Breast epithelium (tissue), 3 donors: ENCODE measurements around the gene CLNK.

Experiments used
- CTCF ChIP-seq, 3 donors: fragments of 450-650 bp; IDR thresholded peaks; one replicate each; pipeline ENCODE4 v1.5.1; 2016 to 2017; ENCODE audit warnings: antibody characterized with exemption in 3 of 3, mild to moderate bottlenecking in 3 of 3, moderate library complexity in 3 of 3
- POLR2A ChIP-seq: fragments of 450-650 bp; IDR thresholded peaks from one replicate; pipeline ENCODE4 v1.6.1; 2016; ENCODE audit warnings: antibody characterized with exemption, mild to moderate bottlenecking, moderate library complexity

GRCh38 chr4:10639664-10640063 lies 44.9 kb downstream of the CLNK start:
- TF ChIP-seq CTCF (IDR thresholded peaks at IDR 0.05) (no peak), POLR2A (no peak)
